Rectal smooth muscle tissue (tissue), 1 donor: ENCODE results near the gene THAP9.
"Not testable (repeated sequence)": the region's sequence is repeated elsewhere in the genome, so short reads cannot be mapped to it uniquely, and the experiment has no call there.

Experiments used
- H3K27ac ChIP-seq: one replicate; pipeline ENCODE4 v1.7.0; 2013; ENCODE audit warnings: low read depth, low read length, inconsistent platforms
- H3K27me3 ChIP-seq: one replicate; pipeline ENCODE4 v1.7.0; 2013; ENCODE audit warnings: low read length; ENCODE audit not compliant: control insufficient read depth, insufficient read depth
- H3K36me3 ChIP-seq: one replicate; pipeline ENCODE4 v1.7.0; 2013; ENCODE audit warnings: low read length; ENCODE audit not compliant: control insufficient read depth, insufficient read depth
- H3K4me1 ChIP-seq: one replicate; pipeline ENCODE4 v1.7.0; 2013; ENCODE audit warnings: low read length; ENCODE audit not compliant: control insufficient read depth, insufficient read depth
- H3K4me3 ChIP-seq: one replicate; pipeline ENCODE4 v1.7.0; 2013; ENCODE audit warnings: low read length
- H3K9ac ChIP-seq: one replicate; pipeline ENCODE4 v1.7.0; 2013; ENCODE audit warnings: low read length

Gene THAP9

DNA sequence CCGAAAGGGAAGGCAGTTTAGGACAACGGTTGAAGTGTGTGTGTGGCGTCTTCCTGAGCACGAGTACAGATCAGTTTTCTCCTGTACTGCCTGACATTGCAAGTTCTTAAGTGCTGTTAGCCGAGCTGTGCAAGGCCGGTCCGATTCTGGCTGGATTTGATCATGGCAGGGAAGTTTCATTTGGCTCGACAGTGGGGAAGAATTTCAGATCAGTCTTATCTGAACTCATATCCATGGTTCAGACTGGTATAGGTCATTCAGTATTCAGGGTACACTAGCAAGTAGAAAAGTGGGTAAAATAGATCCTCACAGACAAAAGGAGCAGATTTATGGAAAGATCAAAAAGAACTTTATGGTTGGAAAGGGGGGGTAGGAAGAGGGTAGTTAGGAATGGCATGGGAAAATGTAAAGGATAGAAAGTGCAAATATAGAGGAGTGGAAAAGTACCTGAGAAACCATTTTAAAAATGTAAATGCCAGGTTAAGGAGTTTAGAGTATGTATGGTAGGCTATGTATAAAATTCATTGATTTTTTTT, 716 bp downstream of the THAP9 start:
- Histone ChIP-seq H3K4me1 (peaks cover 4% of the 10 kb centered on the region), H3K27ac (peak overlapping the region; percentile 100), H3K27me3 (no peaks in the 10 kb centered on the region), H3K4me3 (peak overlapping the region; percentile 99), H3K9ac (peak overlapping the region; percentile 99), H3K36me3 (no peaks in the 10 kb centered on the region)

DNA sequence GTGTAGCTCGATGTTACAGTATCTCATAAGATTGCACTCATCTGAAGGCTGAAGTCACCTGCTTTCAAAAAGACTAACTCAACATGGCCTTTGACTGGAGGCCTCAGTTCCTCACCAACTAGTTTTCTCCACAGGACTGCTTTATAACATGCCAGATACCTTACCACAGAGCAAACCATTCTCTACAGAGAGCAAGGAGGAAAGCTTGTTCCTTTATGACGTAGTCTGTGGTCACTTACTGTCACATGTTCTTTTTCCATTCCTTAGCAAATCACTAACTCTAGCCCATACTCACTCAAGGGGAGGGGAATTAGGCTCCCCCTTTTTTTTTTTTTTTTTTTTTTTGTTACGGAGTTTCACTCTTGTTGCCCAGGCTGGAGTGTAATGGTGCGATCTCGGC, 3.2 kb downstream of the THAP9 start:
- H3K36me3 ChIP-seq, result no peaks in the 10 kb centered on the region
- H3K4me3 ChIP-seq, result no peak overlapping the region
- no peak overlapping the region for H3K27ac ChIP-seq
- H3K4me1 ChIP-seq, result peaks cover 2% of the 10 kb centered on the region
- H3K27me3 ChIP-seq, result no peaks in the 10 kb centered on the region
- H3K9ac ChIP-seq, result no peak overlapping the region

DNA sequence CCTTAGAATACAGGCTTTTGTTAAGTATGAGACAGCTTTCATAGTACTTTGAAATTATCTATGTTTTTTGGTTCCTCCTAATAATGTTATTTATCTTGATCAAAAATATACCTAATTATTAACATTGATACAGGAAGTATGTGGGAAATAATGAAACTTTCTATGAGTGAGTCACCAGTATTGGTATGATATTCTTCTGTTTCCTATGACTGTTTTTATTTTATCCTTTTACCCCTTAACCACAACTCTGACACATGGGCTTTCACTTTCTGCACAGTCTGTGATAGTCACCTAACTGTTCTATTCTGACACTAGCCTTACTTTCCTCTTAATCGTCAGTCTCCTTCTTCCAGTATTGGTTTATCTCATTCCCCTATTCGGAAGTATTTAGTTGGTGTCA, 4.7 kb downstream of the THAP9 start:
- Histone ChIP-seq H3K4me3 (no peak overlapping the region), H3K4me1 (peaks cover 2% of the 10 kb centered on the region), H3K36me3 (no peaks in the 10 kb centered on the region), H3K27ac (no peak overlapping the region), H3K27me3 (no peaks in the 10 kb centered on the region), H3K9ac (no peak overlapping the region)

DNA sequence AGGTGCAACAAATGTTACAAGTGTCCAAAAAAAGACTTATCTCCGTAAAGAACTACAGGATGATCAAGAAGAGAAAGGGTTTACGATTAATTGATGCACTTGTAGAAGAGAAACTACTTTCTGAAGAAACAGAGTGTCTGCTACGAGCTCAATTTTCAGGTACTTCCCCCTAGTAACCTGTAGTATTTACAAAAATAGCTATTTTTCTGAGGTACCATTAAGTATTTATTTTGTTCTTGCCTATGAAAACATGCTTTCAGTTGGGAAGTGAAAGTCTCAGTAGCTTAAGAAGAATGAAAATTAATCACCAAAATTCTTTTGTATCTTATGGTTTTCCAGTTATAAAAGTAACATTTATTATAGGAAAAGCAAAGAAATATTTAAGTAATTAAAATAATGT, 5.9 kb downstream of the THAP9 start:
- no peaks in the 10 kb centered on the region for H3K36me3 ChIP-seq
- no peaks in the 10 kb centered on the region for H3K27me3 ChIP-seq
- no peak overlapping the region for H3K27ac ChIP-seq
- H3K4me1 ChIP-seq, result peaks cover 2% of the 10 kb centered on the region
- no peak overlapping the region for H3K9ac ChIP-seq
- H3K4me3 ChIP-seq, result no peak overlapping the region

DNA sequence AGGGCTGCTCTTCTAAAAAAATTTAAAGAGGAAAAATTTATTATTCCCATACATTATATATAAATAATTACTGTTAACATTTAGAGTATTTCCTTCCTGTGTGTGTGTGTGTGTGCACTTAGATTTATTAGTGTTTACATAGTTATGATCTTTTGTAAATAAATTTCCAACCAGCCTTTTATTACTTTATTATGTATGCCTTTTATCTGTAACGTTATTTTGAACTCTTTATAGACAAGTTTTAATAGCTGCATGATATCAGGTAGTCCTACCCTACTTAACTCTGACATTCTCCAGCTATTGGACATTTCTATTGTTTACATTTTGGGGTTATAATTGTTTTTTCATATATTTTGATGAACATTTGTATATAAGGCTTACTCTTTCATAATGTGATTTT, 8.8 kb downstream of the THAP9 start:
- Histone ChIP-seq H3K4me1 (no peaks in the 10 kb centered on the region), H3K4me3 (no peak overlapping the region), H3K27me3 (no peaks in the 10 kb centered on the region), H3K36me3 (no peaks in the 10 kb centered on the region), H3K9ac (no peak overlapping the region), H3K27ac (no peak overlapping the region)

DNA sequence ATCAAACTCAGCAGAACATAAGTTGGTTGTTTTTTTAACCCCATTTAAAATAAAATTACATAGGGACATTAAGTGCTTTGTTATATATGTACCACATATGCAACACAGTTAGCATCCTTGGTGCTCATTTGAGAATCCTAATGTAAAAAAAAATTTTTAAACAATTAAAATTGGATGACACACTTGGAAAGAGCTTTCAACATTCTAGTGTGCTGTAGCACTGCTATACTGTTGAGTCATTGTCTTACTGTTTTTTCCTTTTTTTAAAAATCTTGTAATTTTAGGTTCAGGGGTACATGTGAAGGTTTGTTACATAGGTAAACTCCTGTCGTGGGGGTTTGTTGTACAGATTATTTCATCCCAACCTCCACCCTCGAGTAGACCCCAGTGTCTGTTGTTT, 12.8 kb downstream of the THAP9 start:
- no peaks in the 10 kb centered on the region for H3K4me1 ChIP-seq
- H3K27me3 ChIP-seq, result no peaks in the 10 kb centered on the region
- H3K36me3 ChIP-seq, result no peaks in the 10 kb centered on the region
- no peak overlapping the region for H3K9ac ChIP-seq
- H3K27ac ChIP-seq, result no peak overlapping the region
- no peak overlapping the region for H3K4me3 ChIP-seq

DNA sequence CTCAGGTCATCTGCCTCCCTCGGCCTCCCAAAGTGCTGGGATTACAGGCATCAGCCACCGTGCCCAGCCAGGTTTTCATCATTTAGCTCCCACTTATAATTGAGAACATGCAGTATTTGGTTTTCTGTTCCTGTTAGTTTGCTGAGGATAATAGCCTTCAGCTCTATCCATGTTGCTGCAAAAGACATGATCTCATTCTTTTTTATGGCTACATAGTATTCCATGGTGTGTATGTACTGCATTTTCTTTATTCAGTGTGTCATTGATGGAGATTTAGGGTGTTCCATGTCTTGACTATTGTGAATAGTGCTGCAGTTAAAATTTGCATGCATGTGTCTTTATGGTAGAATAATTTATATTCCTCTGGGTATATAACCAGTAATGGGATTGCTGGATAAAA, 13.4 kb downstream of the THAP9 start:
- H3K27ac ChIP-seq, H3K4me1 ChIP-seq, H3K9ac ChIP-seq, H3K27me3 ChIP-seq, H3K36me3 ChIP-seq, H3K4me3 ChIP-seq: not testable (repeated sequence)

DNA sequence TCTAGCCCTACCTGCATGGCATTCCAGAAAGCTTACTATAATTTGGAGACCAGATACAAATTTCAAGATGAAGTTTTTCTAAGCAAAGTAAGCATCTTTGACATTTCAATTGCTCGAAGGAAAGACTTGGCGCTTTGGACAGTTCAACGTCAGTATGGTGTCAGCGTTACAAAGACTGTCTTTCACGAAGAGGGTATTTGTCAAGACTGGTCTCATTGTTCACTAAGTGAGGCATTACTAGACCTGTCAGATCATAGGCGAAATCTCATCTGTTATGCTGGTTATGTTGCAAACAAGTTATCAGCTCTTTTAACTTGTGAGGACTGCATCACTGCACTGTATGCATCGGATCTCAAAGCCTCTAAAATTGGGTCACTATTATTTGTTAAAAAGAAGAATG, 17.6 kb downstream of the THAP9 start:
- no peak overlapping the region for H3K27ac ChIP-seq
- H3K36me3 ChIP-seq, result no peaks in the 10 kb centered on the region
- H3K27me3 ChIP-seq, result no peaks in the 10 kb centered on the region
- H3K4me1 ChIP-seq, result no peaks in the 10 kb centered on the region
- H3K9ac ChIP-seq, result no peak overlapping the region
- H3K4me3 ChIP-seq, result no peak overlapping the region

DNA sequence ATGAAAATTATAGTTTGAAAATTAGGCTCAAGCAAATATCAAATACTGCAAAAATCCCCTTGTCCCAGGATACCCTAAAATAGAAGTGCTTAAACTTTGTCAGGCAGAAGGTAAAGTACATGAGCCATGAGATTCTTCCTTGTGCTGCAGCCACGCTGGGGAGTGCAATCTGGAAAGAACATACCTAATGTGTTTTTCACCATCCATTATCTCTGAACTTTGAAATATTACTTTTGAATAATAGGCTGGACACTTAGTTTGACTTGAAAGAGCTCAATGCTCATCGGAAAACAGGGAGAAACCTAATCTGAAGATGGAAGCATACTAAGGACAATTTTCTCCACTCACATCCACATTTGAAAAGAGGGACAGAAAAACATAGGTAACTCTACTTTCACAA, 18.9 kb downstream of the THAP9 start:
- Histone ChIP-seq H3K36me3 (no peaks in the 10 kb centered on the region), H3K4me1 (no peaks in the 10 kb centered on the region), H3K27me3 (no peaks in the 10 kb centered on the region), H3K9ac (no peak overlapping the region), H3K27ac (no peak overlapping the region), H3K4me3 (no peak overlapping the region)

DNA sequence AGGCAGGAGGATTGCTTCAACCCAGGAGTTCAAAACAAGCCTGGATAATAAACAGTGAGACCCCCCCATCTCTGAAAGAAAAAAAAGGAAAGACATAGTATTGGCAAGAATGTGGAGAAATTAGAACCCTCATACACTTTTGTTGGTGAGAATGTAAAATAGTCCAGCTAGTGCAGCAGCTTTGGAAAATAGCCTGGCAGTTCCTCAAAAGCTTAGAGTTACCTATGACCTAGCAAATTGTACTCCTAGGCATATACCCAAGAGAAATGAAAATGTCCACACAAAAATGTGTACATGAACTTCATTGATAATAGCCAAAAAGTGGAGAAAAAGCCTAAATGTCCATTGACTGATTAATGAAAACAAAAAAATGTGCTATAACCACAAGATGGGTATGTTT, 21.3 kb downstream of the THAP9 start:
- Histone ChIP-seq H3K4me3 (no peak overlapping the region), H3K4me1 (no peaks in the 10 kb centered on the region), H3K9ac (no peak overlapping the region), H3K27ac (no peak overlapping the region), H3K27me3 (no peaks in the 10 kb centered on the region), H3K36me3 (no peaks in the 10 kb centered on the region)

DNA sequence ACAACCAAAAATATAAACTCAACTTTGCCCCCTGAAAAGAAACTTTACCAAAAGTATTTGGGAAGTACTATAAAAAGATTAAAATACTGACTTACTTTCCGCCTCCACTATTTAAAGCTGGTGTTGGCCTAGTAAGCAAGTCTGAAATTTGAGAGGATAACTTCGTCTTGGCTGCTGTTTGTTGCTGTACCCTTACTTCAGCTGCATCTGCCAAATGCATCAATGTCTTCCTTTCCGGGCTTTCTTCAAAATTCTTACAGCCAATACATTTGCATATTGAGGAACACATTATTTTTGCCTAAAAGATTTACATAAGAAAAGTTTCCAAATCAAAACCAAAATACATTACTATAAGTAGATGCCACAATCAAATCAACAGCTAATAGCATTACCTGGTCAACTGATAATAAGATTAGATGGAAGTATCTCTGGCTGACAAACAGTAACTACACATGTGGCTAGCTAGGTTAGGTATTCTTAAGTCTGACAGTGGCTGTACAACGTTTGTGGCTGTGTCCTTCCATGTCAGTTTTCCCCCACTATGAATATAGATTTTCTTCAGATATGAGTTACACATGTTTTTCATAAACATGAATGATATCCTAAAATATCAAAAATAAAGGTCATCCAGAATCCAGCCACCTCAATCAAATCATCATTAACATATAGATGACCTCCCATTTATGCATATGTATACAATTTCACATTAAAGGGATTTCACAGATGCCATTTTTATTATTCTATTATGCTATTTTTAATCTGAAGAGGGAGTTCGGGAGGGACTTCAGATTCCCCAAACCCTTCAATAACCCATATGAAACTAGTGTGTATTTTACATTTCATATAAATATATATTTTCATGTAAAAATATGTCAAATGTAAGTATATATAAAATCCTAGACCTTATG, 30.6 kb downstream of the THAP9 start:
- H3K27ac ChIP-seq, result no peak overlapping the region
- no peaks in the 10 kb centered on the region for H3K4me1 ChIP-seq
- no peaks in the 10 kb centered on the region for H3K36me3 ChIP-seq
- H3K9ac ChIP-seq, result no peak overlapping the region
- no peaks in the 10 kb centered on the region for H3K27me3 ChIP-seq
- no peak overlapping the region for H3K4me3 ChIP-seq

DNA sequence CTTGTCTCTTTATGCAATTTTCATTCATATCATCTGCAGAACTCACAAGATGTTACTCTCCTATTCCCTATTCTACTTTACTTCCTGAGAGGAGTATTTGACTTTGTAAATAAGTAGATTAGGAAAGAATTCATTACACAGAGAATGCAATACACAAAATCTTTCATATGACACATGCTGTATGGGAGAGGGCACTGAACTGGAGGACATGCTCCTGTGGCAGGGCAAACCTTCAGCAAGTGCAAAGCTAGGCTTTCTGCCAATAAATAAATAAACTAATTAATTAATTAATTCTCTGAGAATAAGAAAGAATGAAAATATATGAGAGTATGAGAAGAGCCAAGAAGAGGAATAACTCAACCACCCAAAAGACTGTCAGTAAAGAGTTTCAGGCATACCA, 33.9 kb downstream of the THAP9 start:
- Histone ChIP-seq H3K4me1 (no peaks in the 10 kb centered on the region), H3K27me3 (no peaks in the 10 kb centered on the region), H3K4me3 (no peak overlapping the region), H3K9ac (no peak overlapping the region), H3K36me3 (peaks cover 3% of the 10 kb centered on the region), H3K27ac (no peak overlapping the region)

DNA sequence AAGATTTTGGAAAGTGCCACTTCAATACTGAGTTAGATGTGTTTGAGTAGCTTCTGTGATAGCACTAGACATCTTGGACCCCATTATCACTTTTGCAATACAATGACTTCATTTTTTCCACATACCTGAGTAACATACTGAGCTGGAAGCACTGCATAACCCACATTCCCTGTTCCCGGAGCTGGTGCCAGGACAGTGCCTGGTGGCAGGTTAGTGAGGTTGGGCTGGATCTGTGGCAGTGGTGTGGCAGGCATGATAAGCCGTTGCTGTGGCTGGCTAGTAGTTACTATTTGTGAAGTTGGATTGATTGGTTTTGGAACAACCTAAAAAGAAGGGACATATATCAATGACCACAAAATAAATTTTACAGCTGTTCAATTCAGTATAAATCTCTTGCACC, 38.9 kb downstream of the THAP9 start:
- no peak overlapping the region for H3K4me3 ChIP-seq
- H3K27ac ChIP-seq, result no peak overlapping the region
- H3K4me1 ChIP-seq, result no peaks in the 10 kb centered on the region
- peaks cover 5% of the 10 kb centered on the region for H3K36me3 ChIP-seq
- no peak overlapping the region for H3K9ac ChIP-seq
- H3K27me3 ChIP-seq, result no peaks in the 10 kb centered on the region
